ENCODE measurements around the gene KREMEN1.

KREMEN1 gene

GRCh38 chr22:29108137-29108536 lies 35.3 kb downstream of the KREMEN1 start:
- no peak for DNase-seq

GRCh38 chr22:29109822-29110221 lies 37.0 kb downstream of the KREMEN1 start:
- DNase-seq = no peak

GRCh38 chr22:29110946-29111345 lies 38.1 kb downstream of the KREMEN1 start:
- DNase-seq = no peak

GRCh38 chr22:29112121-29112520 lies 39.3 kb downstream of the KREMEN1 start:
- DNase-seq = peak; percentile 32

DNA sequence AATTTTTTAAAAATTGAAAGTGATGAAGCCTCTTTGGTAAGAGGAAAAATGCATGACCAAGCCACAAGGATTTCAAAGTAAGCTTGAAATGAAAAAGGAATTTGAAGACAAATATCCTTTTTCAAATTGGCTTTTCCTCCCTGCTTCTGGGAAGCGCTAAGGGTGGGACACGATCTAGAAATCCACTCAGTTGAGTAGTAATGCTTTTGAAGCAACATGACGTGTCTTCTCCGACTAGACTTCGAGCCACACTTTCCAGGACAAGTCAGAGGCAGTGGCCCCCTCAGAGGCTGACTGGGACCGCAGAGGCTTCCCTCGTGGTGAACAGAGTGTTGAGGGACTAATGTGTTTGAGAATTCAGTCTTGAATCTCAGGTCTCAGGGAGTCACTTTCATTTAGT lies 39.8 kb downstream of the KREMEN1 start:
- no peak for DNase-seq

DNA sequence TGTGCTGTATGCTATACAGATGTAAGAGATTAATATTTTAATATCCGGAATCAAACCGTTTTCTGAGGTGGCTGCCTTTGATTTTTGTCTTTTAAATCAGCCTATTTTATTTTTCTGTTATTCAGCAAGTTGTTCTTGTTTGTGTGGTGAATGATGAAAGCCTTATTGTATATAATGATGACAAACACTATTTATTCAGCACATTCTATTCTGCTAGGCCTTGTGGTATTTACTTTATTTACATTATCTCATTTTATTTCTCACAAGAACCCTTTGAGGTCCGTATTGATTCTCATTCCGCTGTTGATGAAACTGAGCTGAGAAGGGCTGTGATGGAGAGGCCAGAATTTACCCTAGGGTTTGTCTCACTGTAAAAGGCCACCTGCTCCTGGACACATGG lies 40.5 kb downstream of the KREMEN1 start:
- DNase-seq = no peak

- DNase-seq = no peak
Observed at GRCh38 chr22:29114392-29114791, 41.6 kb downstream of the KREMEN1 start.

- no peak for DNase-seq
Observed at GRCh38 chr22:29115682-29116288, 43.0 kb downstream of the KREMEN1 start.

GRCh38 chr22:29116397-29117123 lies 43.7 kb downstream of the KREMEN1 start:
- no peak for DNase-seq

GRCh38 chr22:29117799-29118477 lies 45.1 kb downstream of the KREMEN1 start:
- DNase-seq = no peak

GRCh38 chr22:29120098-29120912 lies 47.5 kb downstream of the KREMEN1 start:
- DNase-seq = peak; percentile 6

DNA sequence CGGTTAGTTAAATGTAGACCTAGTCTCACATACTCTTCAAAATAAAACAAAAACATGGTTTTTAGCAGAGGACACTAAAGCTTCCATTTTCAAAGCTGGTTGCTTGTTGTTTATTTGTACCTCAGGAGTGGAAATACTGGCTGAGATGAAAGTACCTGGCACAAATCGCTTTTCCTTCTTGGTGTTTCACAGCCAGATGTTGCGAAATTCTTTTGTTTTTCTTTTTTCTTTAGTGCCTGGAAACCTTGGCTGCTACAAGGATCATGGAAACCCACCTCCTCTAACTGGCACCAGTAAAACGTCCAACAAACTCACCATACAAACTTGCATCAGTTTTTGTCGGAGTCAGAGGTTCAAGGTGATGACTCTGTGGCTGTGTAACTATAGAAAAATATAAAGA lies 48.3 kb downstream of the KREMEN1 start:
- DNase-seq = no peak

GRCh38 chr22:29122041-29122440 lies 49.2 kb downstream of the KREMEN1 start:
- DNase-seq = no peak

DNA sequence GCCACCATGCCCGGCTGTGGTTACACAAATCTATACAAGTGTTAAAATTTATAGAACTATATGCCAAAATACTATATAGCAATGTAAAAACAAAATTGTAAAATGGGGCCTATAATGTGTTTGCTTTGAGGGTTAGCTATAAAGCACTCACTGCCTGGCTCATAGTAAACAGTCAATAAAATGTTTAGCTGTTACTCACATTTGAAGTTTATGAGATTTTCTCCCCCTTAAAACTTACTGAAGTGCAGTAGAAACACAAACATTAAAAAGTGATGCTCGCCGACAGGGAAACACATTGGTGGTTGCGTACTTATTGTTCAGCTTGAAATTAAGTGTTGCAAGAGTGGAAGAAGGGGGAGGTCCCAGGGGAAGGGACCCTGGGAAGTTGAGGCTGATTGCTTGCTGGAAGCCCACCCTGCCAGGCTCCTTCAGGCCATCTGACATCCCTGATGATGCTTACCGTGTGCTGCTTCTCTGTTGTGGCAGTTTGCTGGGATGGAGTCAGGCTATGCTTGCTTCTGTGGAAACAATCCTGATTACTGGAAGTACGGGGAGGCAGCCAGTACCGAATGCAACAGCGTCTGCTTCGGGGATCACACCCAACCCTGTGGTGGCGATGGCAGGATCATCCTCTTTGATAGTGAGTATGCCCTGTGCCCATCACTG lies 52.1 kb downstream of the KREMEN1 start:
- no peak for DNase-seq

GRCh38 chr22:29125443-29125778 lies 52.6 kb downstream of the KREMEN1 start:
- DNase-seq = no peak

GRCh38 chr22:29125844-29126243 lies 53.0 kb downstream of the KREMEN1 start:
- DNase-seq = no peak

DNA sequence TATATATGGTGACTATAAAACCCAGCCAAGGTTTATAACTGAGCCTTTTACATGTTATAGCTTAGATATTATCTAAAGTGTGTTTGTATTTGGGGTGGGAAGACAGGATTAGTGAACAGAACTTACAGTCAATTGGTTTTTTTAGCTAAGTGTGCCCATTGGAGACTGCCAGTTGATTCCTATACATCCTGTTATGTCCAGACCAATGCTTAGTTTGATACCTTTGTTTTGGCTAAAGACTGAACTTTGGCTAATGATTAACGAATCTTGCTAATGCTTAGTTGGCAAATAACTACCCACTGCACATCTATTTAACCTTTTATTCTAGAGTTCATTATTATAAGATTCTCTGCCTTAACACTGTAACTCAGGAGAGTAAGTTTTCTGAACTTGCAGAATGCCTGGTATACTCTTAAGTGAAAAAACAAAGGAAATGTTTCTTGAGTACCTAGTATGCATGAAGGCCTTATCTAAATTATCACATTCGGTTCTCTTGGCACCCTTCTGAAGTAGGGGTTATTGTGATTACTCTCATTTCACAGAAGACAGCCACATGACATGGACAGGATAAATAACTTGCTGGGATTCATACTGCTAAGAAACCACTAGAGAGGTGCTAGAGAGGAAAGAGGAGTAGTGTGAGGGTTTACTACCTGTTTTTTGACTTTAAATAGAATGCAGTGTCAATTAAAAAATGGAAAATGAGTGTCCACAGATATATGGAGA lies 54.0 kb downstream of the KREMEN1 start:
- DNase-seq = peak; percentile 49

- peak; percentile 83 for DNase-seq
Observed at GRCh38 chr22:29128891-29129807, 56.3 kb downstream of the KREMEN1 start.

- DNase-seq = peak; percentile 65
Observed at GRCh38 chr22:29129808-29130140, 56.9 kb downstream of the KREMEN1 start.

DNA sequence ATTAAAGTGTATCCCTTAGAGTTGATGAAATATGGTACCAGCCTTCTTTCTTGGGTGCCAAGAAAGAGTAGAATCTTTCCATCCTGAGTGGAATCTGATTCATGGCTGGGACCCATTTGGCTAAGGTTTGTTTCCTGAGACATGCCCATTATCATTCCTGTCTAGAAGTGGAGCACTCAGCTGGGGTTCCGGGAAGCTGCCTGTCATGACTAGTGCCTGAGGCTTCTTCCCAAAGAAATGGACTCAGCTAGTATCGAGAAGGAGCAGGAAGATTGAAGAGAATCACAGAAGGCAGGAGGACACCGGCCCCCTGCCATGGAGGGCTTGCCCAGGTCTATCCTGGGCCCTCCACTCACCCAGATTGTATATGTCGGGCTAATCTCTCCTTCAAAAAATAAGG lies 57.6 kb downstream of the KREMEN1 start:
- DNase-seq = no peak

DNA sequence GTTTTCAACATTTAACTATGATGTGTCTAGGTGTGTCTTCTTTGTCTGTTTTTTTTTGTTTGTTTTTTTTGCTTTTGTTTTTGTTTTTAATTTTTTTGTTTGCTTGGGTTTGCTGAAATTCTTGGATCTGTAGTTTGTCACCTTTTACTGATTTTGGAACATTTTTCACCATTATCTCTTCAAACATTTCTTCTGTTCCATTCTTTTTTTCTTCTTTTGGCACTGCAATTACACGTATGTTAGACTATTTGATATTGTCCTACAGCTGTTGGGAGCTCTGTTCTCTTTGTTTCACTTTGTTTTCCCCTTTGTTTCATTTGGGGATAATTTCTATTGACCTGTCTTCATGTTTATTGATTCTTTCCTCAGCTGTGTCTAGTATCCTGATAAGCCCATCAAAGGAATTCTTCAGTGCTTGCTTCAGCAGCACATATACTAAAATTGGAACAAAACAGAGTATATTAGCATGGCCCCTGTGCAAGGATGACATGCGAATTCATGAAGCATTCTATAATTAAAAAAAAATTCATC lies 60.8 kb downstream of the KREMEN1 start:
- DNase-seq = no peak
